ENCODE results near the gene UCN2. TPM values are rescaled to one million over a fixed set of nuclear protein-coding genes. Genes with fewer than 3 reads are reported as not detected.

Gene UCN2
- total and polyA plus RNA-seq, 4 donors, result 0.07 to 0.18 (median 0.16) TPM; not detected in 1

GRCh38 chr3:48519277-48519643 lies 44.3 kb downstream of the UCN2 start:
- 94 to 96% methylated on average over 9 of the region's 9 CpGs for WGBS, 2 donors
- DNase-seq, result no peak
- peaks cover 0 to 3% (median 0%) of the 10 kb centered on the region in 4 donors for H3K36me3 ChIP-seq (ENCODE audit: control insufficient read depth in 4 of 4, insufficient read depth in 4 of 4, low read length in 4 of 4)
- H3K27ac ChIP-seq (ENCODE audit: low read depth in 1 of 2, low read length in 1 of 2), result no peak overlapping the region
- no peaks in the 10 kb centered on the region for H3K27me3 ChIP-seq (ENCODE audit: control insufficient read depth in 3 of 3, insufficient read depth in 3 of 3, low read length in 2 of 3)
- no peak overlapping the region for H3K4me3 ChIP-seq
- no peak for ATAC-seq (ENCODE audit: insufficient read depth, low FRiP score)
- H3K9me3 ChIP-seq (ENCODE audit: control insufficient read depth in 4 of 4, insufficient read depth in 3 of 4, low read length in 3 of 4), result no peaks in the 10 kb centered on the region
- no peak overlapping the region for H3K9ac ChIP-seq (ENCODE audit: insufficient read depth in 1 of 2, low read length in 2 of 2)
- TF ChIP-seq CTCF (IDR thresholded peaks at IDR 0.05; ENCODE audit: control extremely low read depth, extremely low read depth), result no peak
- no peaks in the 10 kb centered on the region for H3K4me1 ChIP-seq (ENCODE audit: control insufficient read depth in 5 of 5, insufficient read depth in 5 of 5, low read length in 5 of 5)

- Histone ChIP-seq H3K9me3 (ENCODE audit: control insufficient read depth in 4 of 4, insufficient read depth in 3 of 4, low read length in 3 of 4) (no peaks in the 10 kb centered on the region), H3K27ac (ENCODE audit: low read depth in 1 of 2, low read length in 1 of 2) (no peak overlapping the region), H3K9ac (ENCODE audit: insufficient read depth in 1 of 2, low read length in 2 of 2) (no peak overlapping the region), H3K4me1 (ENCODE audit: control insufficient read depth in 5 of 5, insufficient read depth in 5 of 5, low read length in 5 of 5) (no peaks in the 10 kb centered on the region), H3K27me3 (ENCODE audit: control insufficient read depth in 3 of 3, insufficient read depth in 3 of 3, low read length in 2 of 3) (no peaks in the 10 kb centered on the region), H3K4me3 (no peak overlapping the region), H3K36me3 (ENCODE audit: control insufficient read depth in 4 of 4, insufficient read depth in 4 of 4, low read length in 4 of 4) (peaks cover 0 to 3% (median 0%) of the 10 kb centered on the region in 4 donors)
- no peak for DNase-seq
- no peak for TF ChIP-seq CTCF (IDR thresholded peaks at IDR 0.05; ENCODE audit: control extremely low read depth, extremely low read depth)
- 53 to 57% methylated on average over 12 of the region's 12 CpGs for WGBS, 2 donors
- ATAC-seq (ENCODE audit: insufficient read depth, low FRiP score), result no peak
Measured at GRCh38 chr3:48518638-48519276, 44.8 kb downstream of the UCN2 start.

DNA sequence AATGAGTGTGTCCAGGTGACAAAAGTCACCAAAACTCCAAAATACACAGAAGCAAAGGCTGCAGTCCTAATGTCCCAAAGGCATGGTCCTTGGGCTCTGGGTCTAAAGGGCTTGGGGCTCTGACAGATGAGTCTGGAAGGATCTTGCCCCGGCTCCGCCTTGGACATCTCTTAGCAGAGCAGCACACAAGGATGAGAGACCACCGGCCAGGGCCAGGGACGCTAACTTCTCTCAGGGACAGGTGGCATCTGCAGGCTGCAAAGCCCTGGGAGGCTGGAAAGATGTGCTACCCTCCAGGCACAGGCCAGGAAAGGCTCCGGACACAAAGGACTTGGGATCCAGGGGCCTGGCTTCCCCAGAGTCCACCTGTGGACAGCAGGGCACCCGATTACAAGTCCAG lies 45.5 kb downstream of the UCN2 start:
- no peaks in the 10 kb centered on the region for H3K27me3 ChIP-seq (ENCODE audit: control insufficient read depth in 3 of 3, insufficient read depth in 3 of 3, low read length in 2 of 3)
- no peak overlapping the region for H3K9ac ChIP-seq (ENCODE audit: insufficient read depth in 1 of 2, low read length in 2 of 2)
- no peak overlapping the region for H3K4me3 ChIP-seq
- 90 to 95% methylated on average over 6 of the region's 6 CpGs for WGBS, 2 donors
- H3K27ac ChIP-seq (ENCODE audit: low read depth in 1 of 2, low read length in 1 of 2), result no peak overlapping the region
- no peak for DNase-seq
- no peaks in the 10 kb centered on the region for H3K36me3 ChIP-seq (ENCODE audit: control insufficient read depth in 4 of 4, insufficient read depth in 4 of 4, low read length in 4 of 4)
- no peak for TF ChIP-seq CTCF (IDR thresholded peaks at IDR 0.05; ENCODE audit: control extremely low read depth, extremely low read depth)
- no peak for ATAC-seq (ENCODE audit: insufficient read depth, low FRiP score)
- H3K9me3 ChIP-seq (ENCODE audit: control insufficient read depth in 4 of 4, insufficient read depth in 3 of 4, low read length in 3 of 4), result no peaks in the 10 kb centered on the region
- H3K4me1 ChIP-seq (ENCODE audit: control insufficient read depth in 5 of 5, insufficient read depth in 5 of 5, low read length in 5 of 5), result no peaks in the 10 kb centered on the region

- Histone ChIP-seq H3K4me1 (ENCODE audit: control insufficient read depth in 5 of 5, insufficient read depth in 5 of 5, low read length in 5 of 5) (no peaks in the 10 kb centered on the region), H3K9me3 (ENCODE audit: control insufficient read depth in 4 of 4, insufficient read depth in 3 of 4, low read length in 3 of 4) (no peaks in the 10 kb centered on the region), H3K27me3 (ENCODE audit: control insufficient read depth in 3 of 3, insufficient read depth in 3 of 3, low read length in 2 of 3) (no peaks in the 10 kb centered on the region), H3K36me3 (ENCODE audit: control insufficient read depth in 4 of 4, insufficient read depth in 4 of 4, low read length in 4 of 4) (no peaks in the 10 kb centered on the region), H3K4me3 (no peak overlapping the region), H3K9ac (ENCODE audit: insufficient read depth in 1 of 2, low read length in 2 of 2) (no peak overlapping the region), H3K27ac (ENCODE audit: low read depth in 1 of 2, low read length in 1 of 2) (no peak overlapping the region)
- WGBS, 2 donors, result 68 to 74% methylated on average over 8 of the region's 8 CpGs
- DNase-seq (no peak), ATAC-seq (ENCODE audit: insufficient read depth, low FRiP score) (no peak)
- TF ChIP-seq CTCF (IDR thresholded peaks at IDR 0.05; ENCODE audit: control extremely low read depth, extremely low read depth), result no peak
Measured at GRCh38 chr3:48516571-48516970, 47.0 kb downstream of the UCN2 start.

All from lung (tissue), 12 donors.